Measurements from ENCODE around the gene PLEKHF1. TPM values are rescaled to one million over a fixed set of nuclear protein-coding genes. Genes with fewer than 3 reads are reported as not detected.

PLEKHF1 gene
- total and polyA plus RNA-seq, 2 of the 8 experiments (the other 6 are each of a cell fraction or from before 2014, with no cell fraction given), result 11.1 to 18.4 TPM

DNA sequence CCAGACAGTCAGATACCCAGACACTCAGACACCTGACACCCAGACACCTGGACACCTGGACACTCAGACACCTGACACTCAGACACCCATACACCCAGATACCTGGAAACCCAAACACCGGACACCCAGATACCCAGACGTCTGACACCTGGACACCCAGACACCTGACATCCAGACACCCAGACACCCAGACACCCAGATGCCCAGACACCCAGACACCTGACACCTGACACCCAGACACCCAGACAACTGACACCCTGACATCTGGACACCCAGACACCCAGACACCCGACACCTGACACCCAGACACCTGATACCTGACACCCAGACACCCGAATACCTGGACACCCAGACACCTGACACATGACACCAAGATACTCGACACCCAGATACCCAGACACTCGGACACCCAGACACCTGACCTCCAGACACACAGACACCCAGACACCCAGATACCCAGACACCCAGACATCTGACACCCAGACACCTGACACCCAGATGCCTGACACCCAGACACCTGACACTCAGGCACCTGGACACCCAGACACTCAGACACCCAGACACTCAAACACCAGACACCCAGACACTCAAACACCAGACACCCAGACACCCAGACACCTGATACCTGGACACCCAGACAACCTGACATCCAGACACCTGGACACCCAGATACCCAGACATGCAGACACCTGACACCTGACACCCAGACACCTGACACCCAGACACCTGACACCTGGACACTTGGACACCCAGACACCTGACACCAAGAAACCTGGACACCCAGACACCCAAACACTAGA is 30.7 kb downstream of the PLEKHF1 start (continued):
- TF ChIP-seq CTCF (IDR thresholded peaks at IDR 0.05; ENCODE audit: control extremely low read depth in 1 of 3, insufficient read depth in 1 of 3, low read depth in 1 of 3, low read length in 3 of 3) (no peak), SIX5 (IDR thresholded peaks at IDR 0.05; ENCODE audit: low read depth, low read length) (no peak), CTBP2 (IDR thresholded peaks at IDR 0.05; ENCODE audit: borderline replicate concordance, insufficient read depth, insufficient read length, low read length) (no peak), POU5F1 (IDR thresholded peaks at IDR 0.05; ENCODE audit: low read depth, low read length) (no peak), GABPA (IDR thresholded peaks at IDR 0.05; ENCODE audit: borderline replicate concordance, insufficient read depth, low read length) (no peak)
- TF ChIP-seq, protein P1, sequence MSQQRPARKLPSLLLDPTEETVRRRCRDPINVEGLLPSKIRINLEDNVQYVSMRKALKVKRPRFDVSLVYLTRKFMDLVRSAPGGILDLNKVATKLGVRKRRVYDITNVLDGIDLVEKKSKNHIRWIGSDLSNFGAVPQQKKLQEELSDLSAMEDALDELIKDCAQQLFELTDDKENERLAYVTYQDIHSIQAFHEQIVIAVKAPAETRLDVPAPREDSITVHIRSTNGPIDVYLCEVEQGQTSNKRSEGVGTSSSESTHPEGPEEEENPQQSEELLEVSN (IDR thresholded peaks at IDR 0.05), result no peak
- TF ChIP-seq, protein P2, sequence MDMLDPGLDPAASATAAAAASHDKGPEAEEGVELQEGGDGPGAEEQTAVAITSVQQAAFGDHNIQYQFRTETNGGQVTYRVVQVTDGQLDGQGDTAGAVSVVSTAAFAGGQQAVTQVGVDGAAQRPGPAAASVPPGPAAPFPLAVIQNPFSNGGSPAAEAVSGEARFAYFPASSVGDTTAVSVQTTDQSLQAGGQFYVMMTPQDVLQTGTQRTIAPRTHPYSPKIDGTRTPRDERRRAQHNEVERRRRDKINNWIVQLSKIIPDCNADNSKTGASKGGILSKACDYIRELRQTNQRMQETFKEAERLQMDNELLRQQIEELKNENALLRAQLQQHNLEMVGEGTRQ (IDR thresholded peaks at IDR 0.05; ENCODE audit: low read length), result no peak

Data from H1 (cell line).